SW480 (cell line): ENCODE results near the gene STARD7.

ENCODE experiments used
- DNase-seq: peaks from one replicate; pipeline ENCODE4 v3.0.0-alpha.2; 2016; ENCODE audit warnings: low spot score

The STARD7 gene

DNA sequence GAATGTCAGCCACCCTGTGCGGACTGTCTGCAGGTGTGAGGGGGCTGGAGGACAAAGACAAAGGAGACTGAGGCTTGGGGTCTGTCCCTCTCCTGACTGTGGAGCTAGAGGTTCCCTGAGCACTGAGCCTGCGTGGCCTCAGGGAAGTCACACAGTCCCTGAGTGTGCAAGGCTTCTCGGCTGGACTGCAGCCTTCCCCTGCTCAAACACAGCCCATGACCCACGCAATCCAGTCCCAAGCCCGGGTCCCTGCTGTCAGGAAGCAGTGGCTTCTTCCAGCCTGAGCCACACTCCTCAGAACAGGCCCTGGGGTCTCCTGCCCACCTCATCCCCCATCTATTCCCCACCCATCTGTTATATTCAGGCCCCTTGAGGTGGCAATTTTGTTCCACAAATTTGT lies 73.0 kb downstream of the STARD7 start:
- DNase-seq: no peak

DNA sequence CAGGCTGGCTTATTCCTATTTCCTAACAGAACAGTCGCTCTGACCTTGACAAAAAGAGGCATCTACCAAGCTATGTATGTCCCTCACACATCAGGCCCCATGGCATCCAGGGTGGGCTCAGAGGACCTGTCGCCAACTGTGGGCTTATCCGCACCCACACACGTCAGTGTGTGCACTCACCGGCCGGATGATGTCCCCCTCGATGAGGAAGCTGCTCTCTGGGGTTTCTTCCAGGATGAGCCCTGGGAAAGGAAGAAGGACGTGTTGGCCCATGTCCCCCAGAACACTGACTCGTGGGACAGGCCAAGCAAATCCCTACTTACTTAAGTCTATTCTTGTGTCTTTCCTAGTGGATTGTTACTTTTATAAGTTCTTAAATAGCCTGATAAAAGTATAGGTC lies 73.5 kb downstream of the STARD7 start:
- DNase-seq: no peak
